ENCODE data around the gene GNG8. TPM values are rescaled to one million over a fixed set of nuclear protein-coding genes. Genes with fewer than 3 reads are reported as not detected.
A peak's percentile ranks its signal among the peaks of the same experiment; 100 is the strongest.

GNG8 gene
- total and polyA plus RNA-seq, 2 experiments from 2014 or later, result 16.2 TPM; not detected in 1

GRCh38 chr19:46614114-46614722, 21.8 kb downstream of the GNG8 start:
- H3K27me3 ChIP-seq, result no peaks in the 10 kb centered on the region
- H3K27ac ChIP-seq, result no peak overlapping the region
- H3K4me1 ChIP-seq (ENCODE audit: low read depth), result no peaks in the 10 kb centered on the region
- TF ChIP-seq CTCF (IDR thresholded peaks at IDR 0.05; ENCODE audit: low read depth, low read length), result peak; percentile 89
- H3K36me3 ChIP-seq, result peaks cover 2% of the 10 kb centered on the region
- H3K4me3 ChIP-seq, result no peak overlapping the region
- peak; percentile 87 to 90 for DNase-seq (ENCODE audit: low read depth in 1 of 2, low spot score in 1 of 2)
- H3K9me3 ChIP-seq (ENCODE audit: low read depth), result no peaks in the 10 kb centered on the region

GRCh38 chr19:46613525-46613924, 22.5 kb downstream of the GNG8 start:
- no peak for DNase-seq (ENCODE audit: low read depth in 1 of 2, low spot score in 1 of 2)
- no peak for TF ChIP-seq CTCF (IDR thresholded peaks at IDR 0.05; ENCODE audit: low read depth, low read length)
- no peak overlapping the region for H3K4me3 ChIP-seq
- no peaks in the 10 kb centered on the region for H3K9me3 ChIP-seq (ENCODE audit: low read depth)
- H3K36me3 ChIP-seq, result peaks cover 9% of the 10 kb centered on the region
- H3K27me3 ChIP-seq, result no peaks in the 10 kb centered on the region
- H3K4me1 ChIP-seq (ENCODE audit: low read depth), result no peaks in the 10 kb centered on the region
- no peak overlapping the region for H3K27ac ChIP-seq

GRCh38 chr19:46611776-46612175, 24.2 kb downstream of the GNG8 start:
- no peak overlapping the region for H3K27ac ChIP-seq
- H3K27me3 ChIP-seq, result no peaks in the 10 kb centered on the region
- no peak overlapping the region for H3K4me3 ChIP-seq
- no peak for DNase-seq (ENCODE audit: low read depth in 1 of 2, low spot score in 1 of 2)
- H3K36me3 ChIP-seq, result peaks cover 21% of the 10 kb centered on the region
- H3K9me3 ChIP-seq (ENCODE audit: low read depth), result no peaks in the 10 kb centered on the region
- H3K4me1 ChIP-seq (ENCODE audit: low read depth), result no peaks in the 10 kb centered on the region
- TF ChIP-seq CTCF (IDR thresholded peaks at IDR 0.05; ENCODE audit: low read depth, low read length), result no peak

GRCh38 chr19:46610851-46611770, 24.9 kb downstream of the GNG8 start:
- TF ChIP-seq CTCF (IDR thresholded peaks at IDR 0.05; ENCODE audit: low read depth, low read length), result no peak
- H3K27me3 ChIP-seq, result no peaks in the 10 kb centered on the region
- peak in 1 of 2 donors; percentile 51 for DNase-seq (ENCODE audit: low read depth in 1 of 2, low spot score in 1 of 2)
- H3K4me3 ChIP-seq, result no peak overlapping the region
- H3K36me3 ChIP-seq, result peaks cover 27% of the 10 kb centered on the region
- no peaks in the 10 kb centered on the region for H3K4me1 ChIP-seq (ENCODE audit: low read depth)
- no peaks in the 10 kb centered on the region for H3K9me3 ChIP-seq (ENCODE audit: low read depth)
- peak overlapping the region; percentile 39 for H3K27ac ChIP-seq

- Histone ChIP-seq H3K27ac (peak overlapping the region; percentile 39), H3K27me3 (no peaks in the 10 kb centered on the region), H3K4me3 (no peak overlapping the region), H3K9me3 (ENCODE audit: low read depth) (no peaks in the 10 kb centered on the region), H3K4me1 (ENCODE audit: low read depth) (no peaks in the 10 kb centered on the region), H3K36me3 (peaks cover 34% of the 10 kb centered on the region)
- no peak for TF ChIP-seq CTCF (IDR thresholded peaks at IDR 0.05; ENCODE audit: low read depth, low read length)
- no peak for DNase-seq (ENCODE audit: low read depth in 1 of 2, low spot score in 1 of 2)
These were observed 25.6 kb downstream of the GNG8 start for GRCh38 chr19:46610413-46610775.

All from cardiac muscle cell (in vitro differentiated cells and primary cell).